Activated CD4-positive, alpha-beta T cell treated with anti-CD3 and anti-CD28 coated beads for 36 hours (primary cell): ENCODE results near the gene IRGQ. TPM values are rescaled to one million over a fixed set of nuclear protein-coding genes. Genes with fewer than 3 reads are reported as not detected.

ENCODE experiments used
- ATAC-seq: fragments of 200-7000 bp; cut with Tn5 transposase; one replicate; pipeline ENCODE4 v1.10.0; 2021; ENCODE audit warnings: mild to moderate bottlenecking, moderate library complexity
- CTCF ChIA-PET: fragments of 350-600 bp; sonication (Branson Sonifier 250); formaldehyde crosslinking; loops from one replicate; lab custom pipeline; 2021; ENCODE audit warnings: antibody characterized with exemption; lab: Charles Lee
- POLR2A ChIA-PET: fragments of 350-600 bp; sonication (Branson Sonifier 250); formaldehyde crosslinking; loops from one replicate; lab custom pipeline; 2021; ENCODE audit warnings: antibody characterized with exemption, inconsistent platforms; lab: Charles Lee
- DNase-seq: peaks from one replicate; pipeline ENCODE4 v3.0.0-alpha.2; 2020
- H3K27ac Mint-ChIP-seq: one replicate; pipeline ENCODE4 v1.8.0; 2021; ENCODE audit warnings: mixed read lengths
- H3K27me3 Mint-ChIP-seq: one replicate; pipeline ENCODE4 v1.8.0; 2021; ENCODE audit warnings: mixed read lengths
- H3K36me3 Mint-ChIP-seq: one replicate; pipeline ENCODE4 v1.8.0; 2021; ENCODE audit warnings: low read depth, mixed read lengths
- H3K4me1 Mint-ChIP-seq: one replicate; pipeline ENCODE4 v1.8.0; 2021; ENCODE audit warnings: mixed read lengths
- H3K4me3 Mint-ChIP-seq: one replicate; pipeline ENCODE4 v1.8.0; 2021; ENCODE audit warnings: mild to moderate bottlenecking, moderate library complexity, mixed read lengths
- H3K9me3 Mint-ChIP-seq: one replicate; pipeline ENCODE4 v1.8.0; 2021; ENCODE audit warnings: low read depth, mixed read lengths
- intact Hi-C, 2 experiments: fragments of 100-400 bp; cut with DNase I in 1 of 2; cut with micrococcal nuclease in 1 of 2; formaldehyde crosslinking; loops; one replicate each; pipeline versions ENCODE4 v1.14.2 to v1.15.1; 2022 to 2024; cut with DNase I, micrococcal nuclease
- total RNA-seq, 2 experiments: library from RNA; stranded (reverse); gene quantifications; one replicate each; pipeline ENCODE4 v1.2.3, GENCODE V29; 2021

Gene IRGQ
- total RNA-seq = 10 to 100 TPM; 11.1 to 16.4 TPM

- intact Hi-C loops = loop anchor here (1.0 to 2.0 kb wide), 13 partner anchors 21 to 185 kb away; partner anchors contain the start of genes PINLYP (in 2 of the 2), XRCC1 (in 2 of the 2), ZNF428 (in 2 of the 2) and ZNF575 (in 2 of the 2)
- no peaks in the 10 kb centered on the region for H3K27me3 Mint-ChIP-seq
These were observed at the start of gene IRGQ, which contains the start of gene ZNF576 for GRCh38 chr19:43595999-43596841. IRGQ (minus strand) TSS chr19:43596134; CDS start chr19:43595338, 796 bp downstream. ZNF576 (plus strand) TSS chr19:43596595; CDS start chr19:43597109, 514 bp downstream.

GRCh38 chr19:43644181-43644580, 48.2 kb upstream of the IRGQ start:
- Mint-ChIP-seq H3K36me3 (peaks cover 12% of the 10 kb centered on the region), H3K4me1 (peaks cover 9% of the 10 kb centered on the region), H3K27ac (no peak overlapping the region), H3K9me3 (no peaks in the 10 kb centered on the region), H3K27me3 (peaks cover 12% of the 10 kb centered on the region), H3K4me3 (no peak overlapping the region)
- DNase-seq (no peak), ATAC-seq (no peak)
- intact Hi-C loops = loop anchor here in 1 of 2 experiments (5.0 kb wide), 1 partner anchor 197 kb away; no protein-coding TSS in a partner anchor
- ChIA-PET CTCF (interaction anchor here (0.7 to 1.1 kb wide), 2 partner anchors 24 to 139 kb away, joined by 3 read pairs; no protein-coding TSS in a partner anchor), POLR2A (no interaction called here)

More at GRCh38 chr19:43595999-43596841, at the start of gene IRGQ, which contains the start of gene ZNF576:
- peaks cover 26% of the 10 kb centered on the region for H3K4me1 Mint-ChIP-seq
- peaks cover 31% of the 10 kb centered on the region for H3K36me3 Mint-ChIP-seq
- H3K4me3 Mint-ChIP-seq = peak within 1 kb of the TSS; percentile 87
- CTCF ChIA-PET = interaction anchor here (0.6 to 5.9 kb wide), 20 partner anchors 12 to 1208 kb away, joined by 3 to 88 read pairs (median 8); partner anchors contain the start of genes ETHE1, PHLDB3, PINLYP and SMG9
- H3K27ac Mint-ChIP-seq = peak within 1 kb of the TSS; percentile 95
- peak; percentile 83 for ATAC-seq
- no peaks in the 10 kb centered on the region for H3K9me3 Mint-ChIP-seq
- POLR2A ChIA-PET = interaction anchor here (0.7 to 1.8 kb wide), 7 partner anchors 21 to 170 kb away, joined by 3 to 9 read pairs (median 4); partner anchors contain the start of genes PINLYP and XRCC1
- DNase-seq = peak; percentile 100

- Mint-ChIP-seq H3K27ac (no peak overlapping the region), H3K27me3 (peaks cover 19% of the 10 kb centered on the region), H3K36me3 (peaks cover 12% of the 10 kb centered on the region), H3K4me1 (peaks cover 14% of the 10 kb centered on the region), H3K9me3 (no peaks in the 10 kb centered on the region), H3K4me3 (no peak overlapping the region)
- ATAC-seq (no peak), DNase-seq (no peak)
- CTCF ChIA-PET = interaction anchor here (0.6 to 1.1 kb wide), 3 partner anchors 25 to 152 kb away, joined by 3 read pairs; no protein-coding TSS in a partner anchor
- POLR2A ChIA-PET = no interaction called here
- intact Hi-C loops = loop anchor here in 1 of 2 experiments (5.0 kb wide), 1 partner anchor 196 kb away; no protein-coding TSS in a partner anchor
These were observed 47.4 kb upstream of the IRGQ start for GRCh38 chr19:43643326-43643725.

- ChIA-PET CTCF (interaction anchor here (0.8 to 2.0 kb wide), 2 partner anchors 23 to 70 kb away, joined by 4 to 6 read pairs; no protein-coding TSS in a partner anchor), POLR2A (interaction anchor here (0.5 kb wide), 1 partner anchor 166 kb away, joined by 3 read pairs; no protein-coding TSS in a partner anchor)
- Mint-ChIP-seq H3K27me3 (peaks cover 22% of the 10 kb centered on the region), H3K4me1 (peaks cover 14% of the 10 kb centered on the region), H3K9me3 (no peaks in the 10 kb centered on the region), H3K27ac (no peak overlapping the region), H3K4me3 (no peak overlapping the region), H3K36me3 (peaks cover 9% of the 10 kb centered on the region)
- DNase-seq (no peak), ATAC-seq (no peak)
- intact Hi-C loops = loop anchor here in 1 of 2 experiments (5.0 kb wide), 1 partner anchor 195 kb away; no protein-coding TSS in a partner anchor
These were observed 46.6 kb upstream of the IRGQ start for GRCh38 chr19:43642531-43642930.

GRCh38 chr19:43641333-43641732, 45.4 kb upstream of the IRGQ start:
- no peaks in the 10 kb centered on the region for H3K9me3 Mint-ChIP-seq
- peaks cover 14% of the 10 kb centered on the region for H3K4me1 Mint-ChIP-seq
- H3K27me3 Mint-ChIP-seq = peaks cover 26% of the 10 kb centered on the region
- ChIA-PET POLR2A (interaction anchor here (0.6 kb wide), 1 partner anchor 76 kb away, joined by 6 read pairs; no protein-coding TSS in a partner anchor), CTCF (interaction anchor here (0.6 to 2.0 kb wide), 5 partner anchors 24 to 1134 kb away, joined by 3 to 7 read pairs (median 4); partner anchors contain the start of gene IRGQ)
- intact Hi-C loops = loop anchor here in 1 of 2 experiments (5.0 kb wide), 1 partner anchor 194 kb away; no protein-coding TSS in a partner anchor
- peaks cover 2% of the 10 kb centered on the region for H3K36me3 Mint-ChIP-seq
- no peak overlapping the region for H3K27ac Mint-ChIP-seq
- H3K4me3 Mint-ChIP-seq = no peak overlapping the region
- DNase-seq = no peak
- ATAC-seq = no peak

GRCh38 chr19:43640424-43640757, 44.5 kb upstream of the IRGQ start:
- Mint-ChIP-seq H3K27me3 (peaks cover 26% of the 10 kb centered on the region), H3K4me3 (peak overlapping the region; percentile 65), H3K36me3 (no peaks in the 10 kb centered on the region), H3K27ac (no peak overlapping the region), H3K9me3 (no peaks in the 10 kb centered on the region), H3K4me1 (peaks cover 14% of the 10 kb centered on the region)
- CTCF ChIA-PET = no interaction called here
- DNase-seq = no peak
- POLR2A ChIA-PET = no interaction called here
- intact Hi-C loops = loop anchor here in 1 of 2 experiments (5.0 kb wide), 1 partner anchor 193 kb away; no protein-coding TSS in a partner anchor
- no peak for ATAC-seq

- DNase-seq (peak; percentile 65), ATAC-seq (peak; percentile 81)
- intact Hi-C loops = loop anchor here (1.0 to 5.0 kb wide), 5 partner anchors 15 to 192 kb away; no protein-coding TSS in a partner anchor
- ChIA-PET CTCF (no interaction called here), POLR2A (no interaction called here)
- peaks cover 26% of the 10 kb centered on the region for H3K27me3 Mint-ChIP-seq
- peaks cover 14% of the 10 kb centered on the region for H3K4me1 Mint-ChIP-seq
- H3K27ac Mint-ChIP-seq = no peak within 1 kb of the TSS
- no peaks in the 10 kb centered on the region for H3K9me3 Mint-ChIP-seq
- H3K4me3 Mint-ChIP-seq = peak within 1 kb of the TSS; percentile 65
- H3K36me3 Mint-ChIP-seq = no peaks in the 10 kb centered on the region
These were observed 43.8 kb upstream of the IRGQ start, which contains the start of gene CADM4 for GRCh38 chr19:43639519-43640423. CADM4 (minus strand) TSS chr19:43639850; CDS start chr19:43639790, 60 bp downstream.

- ATAC-seq = no peak
- Mint-ChIP-seq H3K4me3 (peak overlapping the region; percentile 62), H3K9me3 (no peaks in the 10 kb centered on the region), H3K27me3 (peaks cover 26% of the 10 kb centered on the region), H3K4me1 (peaks cover 14% of the 10 kb centered on the region), H3K27ac (no peak overlapping the region), H3K36me3 (no peaks in the 10 kb centered on the region)
- intact Hi-C loops = loop anchor here (1.0 to 2.0 kb wide), 4 partner anchors 14 to 29 kb away; no protein-coding TSS in a partner anchor
- no peak for DNase-seq
- ChIA-PET POLR2A (no interaction called here), CTCF (no interaction called here)
These were observed 43.1 kb upstream of the IRGQ start for GRCh38 chr19:43638995-43639518.

GRCh38 chr19:43638214-43638994, 42.5 kb upstream of the IRGQ start:
- ChIA-PET POLR2A (no interaction called here), CTCF (interaction anchor here (1.4 kb wide), 1 partner anchor 13 kb away, joined by 5 read pairs; no protein-coding TSS in a partner anchor)
- Mint-ChIP-seq H3K4me1 (peaks cover 14% of the 10 kb centered on the region), H3K27ac (no peak overlapping the region), H3K9me3 (no peaks in the 10 kb centered on the region), H3K36me3 (no peaks in the 10 kb centered on the region), H3K4me3 (peak overlapping the region; percentile 62), H3K27me3 (peaks cover 26% of the 10 kb centered on the region)
- intact Hi-C loops = loop anchor here in 1 of 2 experiments (2.0 kb wide), 1 partner anchor 14 kb away; no protein-coding TSS in a partner anchor
- no peak for ATAC-seq
- DNase-seq = no peak
